Measurements from ENCODE around the gene NRBF2. TPM values are rescaled to one million over a fixed set of nuclear protein-coding genes. Genes with fewer than 3 reads are reported as not detected.

NRBF2 gene
- total and polyA plus RNA-seq, 9 of the 15 experiments (the other 6 are each of a cell fraction or from before 2014, with no cell fraction given) = 20.8 to 52.1 (median 30.5) TPM

DNA sequence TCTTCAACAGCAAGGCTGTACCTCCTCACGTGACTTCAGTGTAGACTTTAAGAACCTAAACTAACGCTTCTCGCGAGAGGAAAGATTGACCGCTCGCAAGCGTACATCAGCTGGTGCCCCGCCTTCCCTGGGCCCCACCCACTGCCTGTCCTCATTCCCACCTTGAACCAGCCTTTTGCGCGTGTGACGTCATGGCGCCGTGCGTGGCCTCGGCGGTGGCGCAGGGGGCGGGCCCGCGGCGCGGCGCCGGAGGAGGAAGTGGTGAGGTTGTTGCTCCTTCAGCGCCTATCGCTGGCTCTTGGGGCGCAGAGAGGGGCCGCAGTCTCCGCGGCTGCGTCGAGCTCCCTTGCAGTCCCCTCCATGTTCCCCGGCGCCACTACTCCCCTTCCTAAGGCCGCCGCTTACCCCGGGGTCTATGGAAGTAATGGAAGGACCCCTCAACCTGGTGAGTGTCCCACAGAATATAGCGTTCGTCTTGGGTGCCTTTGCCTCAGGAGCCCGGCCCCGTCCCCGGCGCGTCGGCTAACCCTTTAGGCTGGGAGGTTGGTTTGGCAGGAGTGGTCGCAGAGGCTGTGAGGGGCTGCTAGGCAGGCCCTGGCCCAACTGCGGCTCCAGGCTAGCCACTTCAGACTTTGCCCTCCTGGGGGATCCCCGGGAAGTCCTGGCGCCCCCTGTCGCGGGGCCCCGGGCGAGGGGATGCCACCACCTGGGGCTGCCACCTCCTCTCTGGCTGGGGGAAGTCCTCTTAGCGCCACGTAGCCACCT is at the start of gene NRBF2 (continued):
- TF ChIP-seq HOMEZ (CRISPR knock-in tag; IDR thresholded peaks at IDR 0.05) = 0 out of 2 replicates have a peak, but pooled peaks have one; percentile 32
- TF ChIP-seq AFF4 (CRISPR knock-in tag; IDR thresholded peaks at IDR 0.05) = no peak
- TF ChIP-seq ERF (CRISPR knock-in tag; IDR thresholded peaks at IDR 0.05) = 0 out of 2 replicates have a peak, but pooled peaks have one; percentile 43
- TF ChIP-seq, protein P1, sequence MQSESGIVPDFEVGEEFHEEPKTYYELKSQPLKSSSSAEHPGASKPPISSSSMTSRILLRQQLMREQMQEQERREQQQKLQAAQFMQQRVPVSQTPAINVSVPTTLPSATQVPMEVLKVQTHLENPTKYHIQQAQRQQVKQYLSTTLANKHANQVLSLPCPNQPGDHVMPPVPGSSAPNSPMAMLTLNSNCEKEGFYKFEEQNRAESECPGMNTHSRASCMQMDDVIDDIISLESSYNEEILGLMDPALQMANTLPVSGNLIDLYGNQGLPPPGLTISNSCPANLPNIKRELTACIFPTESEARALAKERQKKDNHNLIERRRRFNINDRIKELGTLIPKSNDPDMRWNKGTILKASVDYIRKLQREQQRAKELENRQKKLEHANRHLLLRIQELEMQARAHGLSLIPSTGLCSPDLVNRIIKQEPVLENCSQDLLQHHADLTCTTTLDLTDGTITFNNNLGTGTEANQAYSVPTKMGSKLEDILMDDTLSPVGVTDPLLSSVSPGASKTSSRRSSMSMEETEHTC (IDR thresholded peaks at IDR 0.05) = 0 out of 2 replicates have a peak, but pooled peaks have one; percentile 48
- peak; percentile 73; the same call in 1 of the 2 replicates for TF ChIP-seq BACH1 (tag; IDR thresholded peaks at IDR 0.05)
- TF ChIP-seq HNRNPL (IDR thresholded peaks at IDR 0.05; ENCODE audit: low read depth, low read length) = peak; percentile 83; the same call in 1 of the 2 replicates
- peak; percentile 48 for TF ChIP-seq NEUROD1 (IDR thresholded peaks at IDR 0.05; ENCODE audit: borderline replicate concordance, low read depth, low read length, partially characterized antibody)
- no peak for TF ChIP-seq NFE2L1 (tag; IDR thresholded peaks at IDR 0.05; ENCODE audit: borderline replicate concordance, low read depth)
- peak; percentile 99 for TF ChIP-seq L3MBTL2 (IDR thresholded peaks at IDR 0.05)
- no peak for TF ChIP-seq PRMT5 (CRISPR knock-in tag; IDR thresholded peaks at IDR 0.05)
- no peak for TF ChIP-seq HDAC8 (tag; IDR thresholded peaks at IDR 0.05)
- 0 out of 2 replicates have a peak, but pooled peaks have one; percentile 43 for TF ChIP-seq ZNF586 (CRISPR knock-in tag; conservative IDR thresholded peaks at IDR 0.05)
- 0 out of 2 replicates have a peak, but pooled peaks have one; percentile 87 for TF ChIP-seq RREB1 (CRISPR knock-in tag; IDR thresholded peaks at IDR 0.05)
